ENCODE measurements around the gene CD300A.

Gene CD300A

DNA sequence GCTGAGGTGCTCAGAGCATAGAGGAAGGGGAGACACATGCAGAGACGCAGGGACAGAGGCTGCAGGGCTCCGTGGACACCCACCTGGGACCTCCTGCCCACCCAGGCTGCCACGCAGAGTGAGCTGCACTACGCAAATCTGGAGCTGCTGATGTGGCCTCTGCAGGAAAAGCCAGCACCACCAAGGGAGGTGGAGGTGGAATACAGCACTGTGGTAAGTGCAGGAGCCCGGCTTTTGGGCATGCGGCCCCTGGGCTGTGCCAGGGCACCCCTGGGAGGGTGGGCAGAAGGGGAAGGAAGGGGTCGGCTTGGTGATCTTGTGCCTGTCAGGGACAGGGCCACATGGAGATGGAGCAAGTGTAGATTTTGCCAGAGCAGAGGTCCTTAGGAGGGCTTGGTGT, 15.2 kb downstream of the CD300A start:
- ChIA-PET POLR2A (no interaction called here), CTCF (interaction anchor here (1.5 to 1.7 kb wide), 2 partner anchors 24 to 102 kb away, joined by 6 to 8 read pairs; no protein-coding TSS in a partner anchor)
- Histone ChIP-seq H3K27ac (ENCODE audit: extremely low read depth, low read depth, low read length) (no peak overlapping the region), H3K9me3 (ENCODE audit: control insufficient read depth, insufficient read depth, low read depth, low read length) (no peaks in the 10 kb centered on the region), H3K4me1 (ENCODE audit: control insufficient read depth, insufficient read depth, low read length) (no peaks in the 10 kb centered on the region), H3K36me3 (ENCODE audit: control insufficient read depth in 2 of 2, insufficient read depth in 1 of 2, low read length in 2 of 2) (no peaks in the 10 kb centered on the region), H3K4me3 (ENCODE audit: low read depth, low read length) (no peak overlapping the region)
- TF ChIP-seq, protein P1, sequence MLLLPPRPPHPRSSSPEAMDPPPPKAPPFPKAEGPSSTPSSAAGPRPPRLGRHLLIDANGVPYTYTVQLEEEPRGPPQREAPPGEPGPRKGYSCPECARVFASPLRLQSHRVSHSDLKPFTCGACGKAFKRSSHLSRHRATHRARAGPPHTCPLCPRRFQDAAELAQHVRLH (tag by site-specific recombination; IDR thresholded peaks at IDR 0.05) = no peak
- TF ChIP-seq HOXD13 (CRISPR knock-in tag; IDR thresholded peaks at IDR 0.05; ENCODE audit: borderline replicate concordance) (no peak), ZNF354C (tag by site-specific recombination; IDR thresholded peaks at IDR 0.05; ENCODE audit: borderline replicate concordance, low read depth) (no peak), ZNF174 (tag by site-specific recombination; IDR thresholded peaks at IDR 0.05) (no peak), SETDB1 (IDR thresholded peaks at IDR 0.05; ENCODE audit: insufficient read length, low read length) (no peak), OVOL3 (tag by site-specific recombination; IDR thresholded peaks at IDR 0.05) (no peak), ZFP41 (tag by site-specific recombination; IDR thresholded peaks at IDR 0.05; ENCODE audit: borderline replicate concordance) (no peak), ZNF169 (tag by site-specific recombination; IDR thresholded peaks at IDR 0.05) (no peak), ZNF585B (tag by site-specific recombination; IDR thresholded peaks at IDR 0.05) (no peak), ZNF629 (tag by site-specific recombination; IDR thresholded peaks at IDR 0.05) (no peak), ZNF23 (tag by site-specific recombination; IDR thresholded peaks at IDR 0.05; ENCODE audit: borderline replicate concordance) (no peak), ZNF843 (tag by site-specific recombination; IDR thresholded peaks at IDR 0.05) (no peak), ZNF792 (tag by site-specific recombination; IDR thresholded peaks at IDR 0.05) (no peak), ZNF488 (tag by site-specific recombination; IDR thresholded peaks at IDR 0.05) (no peak)
- TF ChIP-seq, protein P2, sequence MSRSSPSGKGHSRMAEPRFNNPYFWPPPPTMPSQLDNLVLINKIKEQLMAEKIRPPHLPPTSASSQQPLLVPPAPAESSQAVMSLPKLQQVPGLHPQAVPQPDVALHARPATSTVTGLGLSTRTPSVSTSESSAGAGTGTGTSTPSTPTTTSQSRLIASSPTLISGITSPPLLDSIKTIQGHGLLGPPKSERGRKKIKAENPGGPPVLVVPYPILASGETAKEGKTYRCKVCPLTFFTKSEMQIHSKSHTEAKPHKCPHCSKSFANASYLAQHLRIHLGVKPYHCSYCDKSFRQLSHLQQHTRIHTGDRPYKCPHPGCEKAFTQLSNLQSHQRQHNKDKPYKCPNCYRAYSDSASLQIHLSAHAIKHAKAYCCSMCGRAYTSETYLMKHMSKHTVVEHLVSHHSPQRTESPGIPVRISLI (tag by site-specific recombination; IDR thresholded peaks at IDR 0.05) = no peak
- TF ChIP-seq, protein P3, sequence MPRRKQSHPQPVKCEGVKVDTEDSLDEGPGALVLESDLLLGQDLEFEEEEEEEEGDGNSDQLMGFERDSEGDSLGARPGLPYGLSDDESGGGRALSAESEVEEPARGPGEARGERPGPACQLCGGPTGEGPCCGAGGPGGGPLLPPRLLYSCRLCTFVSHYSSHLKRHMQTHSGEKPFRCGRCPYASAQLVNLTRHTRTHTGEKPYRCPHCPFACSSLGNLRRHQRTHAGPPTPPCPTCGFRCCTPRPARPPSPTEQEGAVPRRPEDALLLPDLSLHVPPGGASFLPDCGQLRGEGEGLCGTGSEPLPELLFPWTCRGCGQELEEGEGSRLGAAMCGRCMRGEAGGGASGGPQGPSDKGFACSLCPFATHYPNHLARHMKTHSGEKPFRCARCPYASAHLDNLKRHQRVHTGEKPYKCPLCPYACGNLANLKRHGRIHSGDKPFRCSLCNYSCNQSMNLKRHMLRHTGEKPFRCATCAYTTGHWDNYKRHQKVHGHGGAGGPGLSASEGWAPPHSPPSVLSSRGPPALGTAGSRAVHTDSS (tag by site-specific recombination; IDR thresholded peaks at IDR 0.05) = no peak
- TF ChIP-seq, protein P4, sequence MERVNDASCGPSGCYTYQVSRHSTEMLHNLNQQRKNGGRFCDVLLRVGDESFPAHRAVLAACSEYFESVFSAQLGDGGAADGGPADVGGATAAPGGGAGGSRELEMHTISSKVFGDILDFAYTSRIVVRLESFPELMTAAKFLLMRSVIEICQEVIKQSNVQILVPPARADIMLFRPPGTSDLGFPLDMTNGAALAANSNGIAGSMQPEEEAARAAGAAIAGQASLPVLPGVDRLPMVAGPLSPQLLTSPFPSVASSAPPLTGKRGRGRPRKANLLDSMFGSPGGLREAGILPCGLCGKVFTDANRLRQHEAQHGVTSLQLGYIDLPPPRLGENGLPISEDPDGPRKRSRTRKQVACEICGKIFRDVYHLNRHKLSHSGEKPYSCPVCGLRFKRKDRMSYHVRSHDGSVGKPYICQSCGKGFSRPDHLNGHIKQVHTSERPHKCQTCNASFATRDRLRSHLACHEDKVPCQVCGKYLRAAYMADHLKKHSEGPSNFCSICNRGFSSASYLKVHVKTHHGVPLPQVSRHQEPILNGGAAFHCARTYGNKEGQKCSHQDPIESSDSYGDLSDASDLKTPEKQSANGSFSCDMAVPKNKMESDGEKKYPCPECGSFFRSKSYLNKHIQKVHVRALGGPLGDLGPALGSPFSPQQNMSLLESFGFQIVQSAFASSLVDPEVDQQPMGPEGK (tag by site-specific recombination; IDR thresholded peaks at IDR 0.05) = no peak

GRCh38 chr17:74484066-74484465, 17.6 kb downstream of the CD300A start:
- no peak overlapping the region for H3K27ac ChIP-seq (ENCODE audit: extremely low read depth, low read depth, low read length)
- ChIA-PET POLR2A (no interaction called here), CTCF (interaction anchor here (0.6 to 2.3 kb wide), 5 partner anchors 10 to 105 kb away, joined by 3 to 9 read pairs (median 4); no protein-coding TSS in a partner anchor)
- no peaks in the 10 kb centered on the region for H3K9me3 ChIP-seq (ENCODE audit: control insufficient read depth, insufficient read depth, low read depth, low read length)
- no peaks in the 10 kb centered on the region for H3K36me3 ChIP-seq (ENCODE audit: control insufficient read depth in 2 of 2, insufficient read depth in 1 of 2, low read length in 2 of 2)
- no peaks in the 10 kb centered on the region for H3K4me1 ChIP-seq (ENCODE audit: control insufficient read depth, insufficient read depth, low read length)
- no peak overlapping the region for H3K4me3 ChIP-seq (ENCODE audit: low read depth, low read length)
- TF ChIP-seq ZBTB1 (tag by site-specific recombination; IDR thresholded peaks at IDR 0.05) (no peak), ZFP3 (tag by site-specific recombination; IDR thresholded peaks at IDR 0.05; ENCODE audit: low read depth) (no peak), ZNF514 (tag by site-specific recombination; IDR thresholded peaks at IDR 0.05) (no peak), ZNF530 (tag by site-specific recombination; IDR thresholded peaks at IDR 0.05; ENCODE audit: low read depth) (no peak), ZNF747 (tag by site-specific recombination; IDR thresholded peaks at IDR 0.05) (no peak), ZNF654 (tag by site-specific recombination; IDR thresholded peaks at IDR 0.05; ENCODE audit: low read depth) (no peak)
- TF ChIP-seq, protein P5, sequence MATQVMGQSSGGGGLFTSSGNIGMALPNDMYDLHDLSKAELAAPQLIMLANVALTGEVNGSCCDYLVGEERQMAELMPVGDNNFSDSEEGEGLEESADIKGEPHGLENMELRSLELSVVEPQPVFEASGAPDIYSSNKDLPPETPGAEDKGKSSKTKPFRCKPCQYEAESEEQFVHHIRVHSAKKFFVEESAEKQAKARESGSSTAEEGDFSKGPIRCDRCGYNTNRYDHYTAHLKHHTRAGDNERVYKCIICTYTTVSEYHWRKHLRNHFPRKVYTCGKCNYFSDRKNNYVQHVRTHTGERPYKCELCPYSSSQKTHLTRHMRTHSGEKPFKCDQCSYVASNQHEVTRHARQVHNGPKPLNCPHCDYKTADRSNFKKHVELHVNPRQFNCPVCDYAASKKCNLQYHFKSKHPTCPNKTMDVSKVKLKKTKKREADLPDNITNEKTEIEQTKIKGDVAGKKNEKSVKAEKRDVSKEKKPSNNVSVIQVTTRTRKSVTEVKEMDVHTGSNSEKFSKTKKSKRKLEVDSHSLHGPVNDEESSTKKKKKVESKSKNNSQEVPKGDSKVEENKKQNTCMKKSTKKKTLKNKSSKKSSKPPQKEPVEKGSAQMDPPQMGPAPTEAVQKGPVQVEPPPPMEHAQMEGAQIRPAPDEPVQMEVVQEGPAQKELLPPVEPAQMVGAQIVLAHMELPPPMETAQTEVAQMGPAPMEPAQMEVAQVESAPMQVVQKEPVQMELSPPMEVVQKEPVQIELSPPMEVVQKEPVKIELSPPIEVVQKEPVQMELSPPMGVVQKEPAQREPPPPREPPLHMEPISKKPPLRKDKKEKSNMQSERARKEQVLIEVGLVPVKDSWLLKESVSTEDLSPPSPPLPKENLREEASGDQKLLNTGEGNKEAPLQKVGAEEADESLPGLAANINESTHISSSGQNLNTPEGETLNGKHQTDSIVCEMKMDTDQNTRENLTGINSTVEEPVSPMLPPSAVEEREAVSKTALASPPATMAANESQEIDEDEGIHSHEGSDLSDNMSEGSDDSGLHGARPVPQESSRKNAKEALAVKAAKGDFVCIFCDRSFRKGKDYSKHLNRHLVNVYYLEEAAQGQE (tag by site-specific recombination; IDR thresholded peaks at IDR 0.05) = no peak
- TF ChIP-seq, protein P6, sequence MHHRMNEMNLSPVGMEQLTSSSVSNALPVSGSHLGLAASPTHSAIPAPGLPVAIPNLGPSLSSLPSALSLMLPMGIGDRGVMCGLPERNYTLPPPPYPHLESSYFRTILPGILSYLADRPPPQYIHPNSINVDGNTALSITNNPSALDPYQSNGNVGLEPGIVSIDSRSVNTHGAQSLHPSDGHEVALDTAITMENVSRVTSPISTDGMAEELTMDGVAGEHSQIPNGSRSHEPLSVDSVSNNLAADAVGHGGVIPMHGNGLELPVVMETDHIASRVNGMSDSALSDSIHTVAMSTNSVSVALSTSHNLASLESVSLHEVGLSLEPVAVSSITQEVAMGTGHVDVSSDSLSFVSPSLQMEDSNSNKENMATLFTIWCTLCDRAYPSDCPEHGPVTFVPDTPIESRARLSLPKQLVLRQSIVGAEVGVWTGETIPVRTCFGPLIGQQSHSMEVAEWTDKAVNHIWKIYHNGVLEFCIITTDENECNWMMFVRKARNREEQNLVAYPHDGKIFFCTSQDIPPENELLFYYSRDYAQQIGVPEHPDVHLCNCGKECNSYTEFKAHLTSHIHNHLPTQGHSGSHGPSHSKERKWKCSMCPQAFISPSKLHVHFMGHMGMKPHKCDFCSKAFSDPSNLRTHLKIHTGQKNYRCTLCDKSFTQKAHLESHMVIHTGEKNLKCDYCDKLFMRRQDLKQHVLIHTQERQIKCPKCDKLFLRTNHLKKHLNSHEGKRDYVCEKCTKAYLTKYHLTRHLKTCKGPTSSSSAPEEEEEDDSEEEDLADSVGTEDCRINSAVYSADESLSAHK (tag by site-specific recombination; IDR thresholded peaks at IDR 0.05) = no peak
